Tibial nerve (tissue), 4 donors: ENCODE measurements around the gene NRXN3. TPM values are rescaled to one million over a fixed set of nuclear protein-coding genes. Genes with fewer than 3 reads are reported as not detected.

ENCODE experiments used
- DNase-seq, 2 donors: peaks; one replicate each; pipeline ENCODE4 v3.0.0-alpha.2; 2019; ENCODE audit warnings: low spot score in 2 of 2
- H3K27ac ChIP-seq, 4 donors: fragments of 200-600 bp; sonication (generic) in 3 of 4; one replicate each; pipeline ENCODE4 v1.5.1; 2017 to 2019; ENCODE audit warnings: mild to moderate bottlenecking in 1 of 4
- H3K27me3 ChIP-seq, 2 donors: fragments of 200-600 bp; sonication (generic) in 1 of 2; one replicate each; pipeline versions ENCODE4 v1.5.1 to v1.6.0; 2017 to 2019
- H3K36me3 ChIP-seq, 3 donors: fragments of 200-600 bp; sonication (generic); one replicate each; pipeline ENCODE4 v1.5.1; 2018 to 2019
- H3K4me1 ChIP-seq, 4 donors: fragments of 200-600 bp; sonication (generic) in 3 of 4; one replicate each; pipeline ENCODE4 v1.5.1; 2017 to 2019
- H3K4me3 ChIP-seq, 4 donors: fragments of 200-600 bp; sonication (generic) in 3 of 4; one replicate each; pipeline ENCODE4 v1.5.1; 2017 to 2019; ENCODE audit warnings: mild to moderate bottlenecking in 1 of 4, moderate library complexity in 1 of 4
- H3K9me3 ChIP-seq, 4 donors: fragments of 200-600 bp; sonication (generic) in 3 of 4; one replicate each; pipeline ENCODE4 v1.5.1; 2017 to 2019
- CTCF ChIP-seq, 5 experiments: fragments of 200-600 bp in 3 of 5; fragments of 450-650 bp in 2 of 5; sonication (generic) in 3 of 5; IDR thresholded peaks; one replicate each; pipeline ENCODE4 v1.5.1; 2016 to 2019; ENCODE audit warnings: antibody characterized with exemption in 5 of 5, mild to moderate bottlenecking in 3 of 5, moderate library complexity in 2 of 5
- EP300 ChIP-seq, 2 donors: sonication (generic); formaldehyde crosslinking; IDR thresholded peaks; one replicate each; pipeline ENCODE4 v1.6.1; 2017; ENCODE audit warnings: antibody characterized with exemption in 2 of 2, mild to moderate bottlenecking in 1 of 2
- POLR2A ChIP-seq, 2 donors: fragments of 450-650 bp; IDR thresholded peaks; one replicate each; pipeline ENCODE4 v1.6.1; 2017; ENCODE audit warnings: antibody characterized with exemption in 2 of 2, mild to moderate bottlenecking in 2 of 2, moderate library complexity in 2 of 2
- WGBS, 2 donors: methylation state at CpG; one replicate each; pipeline ENCODE4 v1.1.5; 2018; 5-methylcytosine and 5-hydroxymethylcytosine counted together
- total RNA-seq, 4 donors: library from RNA; depleted of rRNA; stranded (reverse); fragments of >200 nt; gene quantifications; one replicate each; pipeline ENCODE4 v1.1.0, GENCODE V29; 2016

The NRXN3 gene
- total RNA-seq, 4 donors from 2014 or later: 16.7 to 52.2 (median 19.7) TPM

GRCh38 chr14:78130356-78130755 lies 39.8 kb upstream of the NRXN3 start:
- Histone ChIP-seq H3K36me3 (no peaks in the 10 kb centered on the region), H3K4me3 (no peak overlapping the region), H3K4me1 (no peaks in the 10 kb centered on the region), H3K27me3 (no peaks in the 10 kb centered on the region), H3K27ac (no peak overlapping the region), H3K9me3 (no peaks in the 10 kb centered on the region)
- WGBS, 2 donors: 72 to 75% methylated on average over 1 of the region's 1 CpG
- DNase-seq: no peak
- TF ChIP-seq EP300 (IDR thresholded peaks at IDR 0.05) (no peak), POLR2A (IDR thresholded peaks at IDR 0.05) (no peak), CTCF (IDR thresholded peaks at IDR 0.05) (no peak)

- Histone ChIP-seq H3K4me1 (no peaks in the 10 kb centered on the region), H3K27me3 (no peaks in the 10 kb centered on the region), H3K9me3 (no peaks in the 10 kb centered on the region), H3K4me3 (no peak overlapping the region), H3K36me3 (no peaks in the 10 kb centered on the region), H3K27ac (no peak overlapping the region)
- TF ChIP-seq POLR2A (IDR thresholded peaks at IDR 0.05): no peak
- no peak for DNase-seq
- WGBS, 2 donors: 43 to 46% methylated on average over 4 of the region's 4 CpGs
Measured at GRCh38 chr14:78131201-78131600, 39.0 kb upstream of the NRXN3 start.

- no peak overlapping the region for H3K4me3 ChIP-seq
- no peak for TF ChIP-seq EP300 (IDR thresholded peaks at IDR 0.05)
- TF ChIP-seq CTCF (IDR thresholded peaks at IDR 0.05): no peak
- TF ChIP-seq POLR2A (IDR thresholded peaks at IDR 0.05): no peak
- WGBS, 2 donors: 68 to 73% methylated on average over 5 of the region's 5 CpGs
Measured at GRCh38 chr14:78131616-78132015, 38.6 kb upstream of the NRXN3 start.

GRCh38 chr14:78135450-78135891 lies 34.7 kb upstream of the NRXN3 start:
- no peaks in the 10 kb centered on the region for H3K4me1 ChIP-seq
- H3K27me3 ChIP-seq: no peaks in the 10 kb centered on the region
- no peak overlapping the region for H3K4me3 ChIP-seq
- H3K9me3 ChIP-seq: no peaks in the 10 kb centered on the region
- no peak for DNase-seq
- no peak overlapping the region for H3K27ac ChIP-seq
- no peaks in the 10 kb centered on the region for H3K36me3 ChIP-seq
- WGBS, 2 donors: 53 to 57% methylated on average over 4 of the region's 4 CpGs
- TF ChIP-seq POLR2A (IDR thresholded peaks at IDR 0.05) (no peak), EP300 (IDR thresholded peaks at IDR 0.05) (no peak), CTCF (IDR thresholded peaks at IDR 0.05) (no peak)

More at GRCh38 chr14:78131616-78132015, 38.6 kb upstream of the NRXN3 start:
- no peak overlapping the region for H3K27ac ChIP-seq
- no peaks in the 10 kb centered on the region for H3K27me3 ChIP-seq
- H3K36me3 ChIP-seq: no peaks in the 10 kb centered on the region
- no peak for DNase-seq
- no peaks in the 10 kb centered on the region for H3K9me3 ChIP-seq
- H3K4me1 ChIP-seq: no peaks in the 10 kb centered on the region

- H3K4me1 ChIP-seq: no peaks in the 10 kb centered on the region
- no peak for TF ChIP-seq POLR2A (IDR thresholded peaks at IDR 0.05)
- no peak for TF ChIP-seq EP300 (IDR thresholded peaks at IDR 0.05)
- no peak for TF ChIP-seq CTCF (IDR thresholded peaks at IDR 0.05)
- DNase-seq: no peak
- H3K9me3 ChIP-seq: no peaks in the 10 kb centered on the region
- no peaks in the 10 kb centered on the region for H3K27me3 ChIP-seq
- WGBS, 2 donors: 67 to 73% methylated on average over 4 of the region's 4 CpGs
- no peak overlapping the region for H3K27ac ChIP-seq
- no peaks in the 10 kb centered on the region for H3K36me3 ChIP-seq
- H3K4me3 ChIP-seq: no peak overlapping the region
Measured at GRCh38 chr14:78136695-78137094, 33.5 kb upstream of the NRXN3 start.

GRCh38 chr14:78141590-78141989 lies 28.6 kb upstream of the NRXN3 start:
- TF ChIP-seq EP300 (IDR thresholded peaks at IDR 0.05): no peak
- no peak for TF ChIP-seq POLR2A (IDR thresholded peaks at IDR 0.05)
- TF ChIP-seq CTCF (IDR thresholded peaks at IDR 0.05): no peak
- WGBS, 2 donors: 73 to 77% methylated on average over 2 of the region's 2 CpGs
- H3K27me3 ChIP-seq: no peaks in the 10 kb centered on the region

More at GRCh38 chr14:78141590-78141989, 28.6 kb upstream of the NRXN3 start:
- no peaks in the 10 kb centered on the region for H3K9me3 ChIP-seq
- no peaks in the 10 kb centered on the region for H3K4me1 ChIP-seq
- no peaks in the 10 kb centered on the region for H3K36me3 ChIP-seq
- H3K27ac ChIP-seq: no peak overlapping the region
- DNase-seq: no peak
- no peak overlapping the region for H3K4me3 ChIP-seq
